ENCODE data around the gene CKMT1B.
"Not testable (repeated sequence)": the region's sequence is repeated elsewhere in the genome, so short reads cannot be mapped to it uniquely, and the experiment has no call there.

Gene CKMT1B

DNA sequence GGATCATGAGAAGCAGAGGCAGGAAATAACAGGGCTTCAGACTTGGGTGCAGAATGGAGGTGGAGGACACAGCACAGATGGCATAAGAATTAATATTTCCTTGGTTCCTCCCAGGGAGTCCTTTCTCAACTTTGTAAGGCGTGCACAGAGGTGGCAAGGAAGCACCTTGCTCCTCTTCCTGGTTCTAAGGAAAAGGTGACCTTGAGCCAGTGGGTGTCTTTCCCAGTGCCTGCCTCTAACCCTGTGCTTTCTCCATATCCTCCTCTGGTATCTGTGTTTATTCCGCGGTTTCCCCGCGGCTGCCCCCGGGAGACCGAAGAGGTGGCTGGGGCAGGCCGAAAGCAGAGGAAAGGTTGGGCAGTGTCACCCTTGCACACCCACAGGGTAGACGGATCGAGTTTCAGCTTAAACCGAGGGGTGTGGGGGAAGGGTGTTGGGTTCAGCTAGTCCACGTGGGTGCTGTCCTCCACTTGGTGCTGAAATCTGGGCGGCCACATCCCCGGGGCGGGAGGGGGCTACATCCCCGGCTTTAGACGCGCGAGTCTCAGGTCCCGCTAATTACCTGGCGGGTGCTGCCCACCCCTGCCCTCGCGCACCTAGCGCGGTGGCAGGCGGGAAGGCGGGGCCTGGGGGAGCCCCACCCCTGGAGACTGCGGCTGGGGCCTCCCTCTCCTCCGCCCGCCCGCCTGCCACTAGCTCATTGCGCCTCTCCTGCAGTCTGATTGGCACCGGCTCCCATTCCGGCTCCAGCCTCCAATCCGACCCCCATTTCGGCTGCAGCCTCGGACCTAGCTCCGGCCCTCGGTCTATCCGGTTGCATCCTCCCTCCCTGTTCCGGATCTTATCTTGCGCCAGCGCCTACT, at the start of gene CKMT1B:
CKMT1B (plus strand) TSS at position 700 of the 863 bp plus-strand sequence. CDS start 192 bp downstream, outside the sequence.
- not testable (repeated sequence) for DNase-seq

DNA sequence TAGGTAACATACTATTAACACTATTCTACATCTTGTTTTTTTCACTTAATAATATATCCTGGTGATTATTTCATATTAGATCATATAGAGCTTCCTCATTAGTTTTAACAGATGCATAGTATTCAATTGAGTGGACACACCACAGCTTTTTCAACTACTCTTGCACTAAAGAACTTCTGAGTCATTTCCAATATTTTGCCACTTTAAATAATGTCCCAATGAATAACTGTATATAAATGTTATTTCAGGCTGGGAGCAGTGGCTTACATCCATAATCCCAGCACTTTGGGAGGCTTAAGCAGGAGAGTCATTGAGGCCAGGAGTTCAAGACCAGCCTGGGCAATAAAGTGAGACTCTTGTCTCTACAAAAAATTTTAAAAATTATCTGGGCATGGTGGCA, 49.6 kb upstream of the CKMT1B start:
- DNase-seq, result no peak

DNA sequence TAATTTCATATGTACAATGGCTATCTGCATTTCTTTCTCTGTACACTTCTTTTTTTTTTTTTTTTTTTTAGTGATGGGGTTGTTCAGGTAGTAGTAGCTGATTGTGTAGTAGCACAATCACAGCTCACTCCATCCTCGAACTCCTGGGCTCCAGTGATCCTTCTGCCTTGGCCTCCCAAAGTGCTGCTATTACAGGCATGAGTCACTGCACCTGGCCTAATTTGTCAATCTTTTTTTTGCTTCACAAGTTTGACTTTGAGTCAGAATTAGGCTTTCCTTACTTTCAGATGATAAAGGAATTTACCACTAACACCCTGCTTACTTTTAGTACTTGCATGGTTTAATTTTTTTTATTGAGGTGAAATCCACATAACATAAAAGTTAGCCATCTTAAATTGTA, 48.4 kb upstream of the CKMT1B start:
- DNase-seq, result no peak

DNA sequence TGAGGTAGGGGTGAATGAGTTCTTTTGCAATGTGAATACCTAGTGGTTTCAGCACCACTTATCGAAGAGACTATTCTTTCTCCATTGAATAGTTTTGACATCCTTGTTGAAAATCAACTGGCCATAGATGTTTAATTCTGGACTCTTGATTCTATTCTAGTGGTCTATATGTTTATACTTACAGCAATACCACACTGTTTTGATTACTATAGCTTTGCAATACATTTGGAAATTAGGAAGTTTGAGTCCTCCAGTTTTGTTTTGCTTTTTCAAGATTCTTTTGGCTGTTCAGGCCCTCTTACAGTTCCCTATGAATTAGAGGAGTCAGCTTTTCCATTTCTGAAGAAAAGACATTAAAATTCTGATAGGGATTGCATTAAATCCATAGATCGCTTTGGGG, 46.3 kb upstream of the CKMT1B start:
- no peak for DNase-seq

DNA sequence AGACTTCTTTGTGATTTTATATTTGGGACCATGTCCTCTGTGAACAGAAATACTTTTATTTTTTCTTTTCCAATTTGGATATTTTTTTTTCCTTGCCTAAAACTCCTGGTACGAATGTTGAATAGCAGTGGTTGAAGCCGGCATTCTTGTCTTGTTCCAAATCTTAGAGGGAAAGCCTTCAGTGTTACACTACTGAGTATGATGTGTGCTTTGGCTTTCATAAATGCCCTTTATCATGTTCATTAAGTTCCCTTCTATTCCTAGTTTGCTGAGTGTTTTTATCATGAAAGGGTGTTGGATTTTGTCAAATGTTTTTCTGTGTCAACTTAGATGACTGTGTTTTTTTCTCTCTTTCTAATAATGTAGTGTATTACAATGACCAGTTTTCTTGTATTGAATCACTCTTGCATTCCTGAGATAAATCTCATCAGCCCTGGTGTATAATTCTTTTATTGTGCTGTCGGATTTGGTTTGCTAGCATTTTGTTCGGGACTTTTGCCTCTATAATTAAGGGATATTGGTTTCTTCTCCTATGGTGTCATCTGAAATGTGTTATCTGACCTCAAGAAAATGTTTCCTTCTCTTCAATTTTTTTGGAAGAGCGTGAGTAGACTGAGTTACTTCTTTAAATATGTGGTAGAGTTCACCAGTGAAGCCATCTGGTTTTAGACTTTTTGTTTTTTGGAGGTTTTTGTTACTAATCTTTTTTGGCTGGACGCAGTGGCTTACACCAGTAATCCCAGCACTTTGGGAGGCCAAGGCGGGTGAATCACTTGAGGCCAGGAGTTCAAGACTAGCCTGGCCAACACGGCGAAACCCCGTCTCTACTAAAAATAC, 43.1 kb upstream of the CKMT1B start:
- DNase-seq, result no peak

DNA sequence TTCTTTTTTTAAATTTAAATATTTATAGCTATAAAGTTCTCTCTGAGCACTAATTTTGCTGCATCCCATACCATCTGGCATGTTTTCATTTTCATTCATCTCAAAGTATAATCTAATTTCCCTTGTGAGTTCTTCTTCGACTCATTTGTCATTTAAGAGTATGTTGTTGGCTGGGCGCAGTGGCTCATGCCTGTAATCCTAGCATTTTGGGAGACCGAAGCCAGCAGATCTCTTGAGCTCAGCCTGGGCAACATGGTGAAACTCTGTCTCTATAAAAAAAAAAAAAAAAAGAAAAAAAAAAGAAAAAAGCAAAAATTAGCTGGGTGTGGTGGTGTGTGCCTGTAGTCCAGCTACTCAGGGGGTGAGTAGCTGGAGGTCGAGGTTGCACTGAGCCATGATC, 41.6 kb upstream of the CKMT1B start:
- DNase-seq, result no peak

DNA sequence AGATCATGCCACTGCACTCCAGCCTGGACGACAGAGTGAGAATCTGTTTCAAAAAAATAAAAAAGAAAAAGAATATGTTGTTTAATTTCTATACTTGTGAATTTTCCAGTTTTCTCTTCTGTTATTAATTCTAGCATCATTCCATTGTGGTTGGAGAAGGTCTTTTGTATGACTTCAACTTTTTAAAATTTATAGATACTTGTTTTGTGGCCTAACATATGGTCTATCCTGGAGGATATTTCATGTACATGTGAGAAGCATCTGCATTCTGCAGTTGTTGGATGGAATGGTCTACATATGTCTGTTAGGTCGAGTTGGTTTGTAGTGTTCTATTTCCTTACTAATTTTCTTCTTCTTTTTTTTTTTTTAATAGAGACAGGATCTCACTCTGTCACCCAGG, 40.8 kb upstream of the CKMT1B start:
- no peak for DNase-seq

DNA sequence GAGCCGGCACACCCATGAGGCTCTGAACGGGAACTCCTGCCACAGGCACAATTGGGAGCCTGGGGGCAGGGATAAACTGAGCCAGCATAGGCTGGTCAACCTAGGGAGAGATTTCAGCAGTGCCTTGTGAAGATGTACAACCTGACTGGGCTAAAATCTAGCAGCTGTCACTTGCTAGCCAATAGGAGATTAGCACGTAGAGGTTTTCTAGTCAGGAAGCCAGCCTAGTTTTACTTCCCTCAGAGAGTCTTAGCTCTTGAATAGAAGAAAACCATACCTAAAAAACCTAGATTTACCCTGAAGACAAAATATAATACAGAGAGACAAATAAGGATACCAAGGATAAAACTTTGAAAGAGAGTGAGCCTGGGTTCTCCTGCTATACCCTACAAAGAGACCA, 31.1 kb upstream of the CKMT1B start:
- DNase-seq, result not testable (repeated sequence)

DNA sequence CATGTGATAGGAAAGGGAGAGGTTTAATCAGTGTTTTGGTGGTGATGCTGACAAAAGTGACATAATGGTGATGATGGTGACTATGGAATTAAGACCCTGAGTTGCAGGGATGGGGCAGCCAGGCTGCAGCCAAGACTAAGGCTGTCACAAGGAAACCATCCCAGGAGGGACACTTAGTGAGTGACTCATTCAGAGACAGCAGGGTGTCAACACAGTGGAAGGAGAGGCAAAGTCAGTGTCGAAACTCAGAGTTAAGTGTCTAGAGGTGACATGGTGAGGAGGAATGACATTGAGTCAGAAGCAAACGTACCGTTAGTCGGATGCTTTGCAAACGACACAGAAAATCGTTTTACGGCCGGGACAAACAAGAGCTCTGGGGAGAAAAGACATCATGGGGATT, 30.0 kb upstream of the CKMT1B start:
- DNase-seq, result not testable (repeated sequence)

DNA sequence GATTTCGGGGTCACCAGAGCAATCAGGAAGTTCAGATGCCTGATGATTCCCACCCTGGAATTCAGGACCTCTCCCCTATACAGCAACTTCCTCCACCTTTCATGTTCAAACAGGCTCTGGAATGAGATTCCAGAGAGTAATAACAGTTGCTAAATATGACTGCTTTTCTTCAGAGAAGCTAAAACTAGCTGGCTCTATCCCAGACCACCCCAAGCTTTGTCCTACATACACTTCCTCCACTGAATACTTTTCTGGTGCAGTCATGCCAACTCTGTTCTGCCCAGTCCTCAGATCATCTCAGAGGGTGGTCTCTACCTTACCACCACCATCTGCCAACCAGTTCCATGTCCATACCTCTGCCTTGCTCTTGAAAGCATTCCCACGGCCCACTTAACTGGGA, 27.2 kb upstream of the CKMT1B start:
- not testable (repeated sequence) for DNase-seq

DNA sequence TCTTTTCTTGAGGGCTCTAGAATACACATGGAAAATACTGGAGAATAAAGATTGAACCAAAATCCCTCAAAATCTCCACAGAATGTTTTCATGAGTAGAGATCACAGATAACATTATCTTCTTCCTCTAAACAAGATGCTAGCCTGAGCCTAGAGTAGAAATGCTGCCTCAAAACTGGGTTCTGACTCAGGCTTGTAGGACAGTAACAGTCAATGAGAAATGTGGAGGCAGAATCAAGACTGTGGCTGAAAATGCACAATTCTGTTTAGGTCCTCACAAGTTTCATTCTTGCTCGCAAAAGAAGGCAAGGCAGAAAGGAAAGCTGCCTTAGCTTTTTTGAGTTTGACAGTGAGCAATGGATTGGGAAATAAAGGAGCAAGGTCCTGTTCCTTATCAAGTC, 19.2 kb upstream of the CKMT1B start:
- not testable (repeated sequence) for DNase-seq

DNA sequence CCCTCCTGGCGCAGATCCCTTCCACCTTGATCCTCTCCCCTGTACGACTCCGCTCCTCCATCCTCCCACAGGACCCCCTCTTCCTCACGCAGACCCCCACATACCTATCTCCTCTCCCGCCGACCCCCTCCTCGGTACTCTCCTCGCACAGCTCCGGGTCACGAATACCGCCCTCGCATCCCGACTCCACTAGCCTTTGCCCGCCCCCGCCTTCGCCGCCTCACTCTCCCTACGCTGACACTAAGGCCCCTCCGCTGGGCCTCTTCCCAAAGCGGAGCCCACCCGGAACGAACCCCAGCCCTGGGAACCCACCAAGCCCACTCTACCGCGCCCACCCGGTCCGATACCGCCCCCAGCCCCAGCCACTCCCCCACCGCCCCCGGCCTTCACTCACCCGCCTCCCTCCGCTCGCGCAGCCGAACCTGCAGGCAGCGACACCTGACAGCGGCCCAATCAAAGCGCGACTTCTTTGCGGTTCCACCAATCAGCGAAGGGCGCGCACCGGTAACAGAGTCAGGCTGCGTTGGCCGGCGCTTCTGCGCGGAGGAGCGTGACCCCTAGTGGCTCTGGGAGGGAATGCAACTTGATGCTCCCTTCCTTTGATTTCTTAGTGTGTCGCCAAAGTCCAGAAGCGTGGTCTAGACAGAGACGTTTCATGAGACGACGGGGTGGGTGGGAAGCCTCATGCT, 3.9 kb upstream of the CKMT1B start, which contains the start of gene PPIP5K1:
PPIP5K1 (minus strand) TSS at position 431 of the 689 bp plus-strand sequence. CDS start 5,704 bp downstream, outside the sequence.
- not testable (repeated sequence) for DNase-seq

DNA sequence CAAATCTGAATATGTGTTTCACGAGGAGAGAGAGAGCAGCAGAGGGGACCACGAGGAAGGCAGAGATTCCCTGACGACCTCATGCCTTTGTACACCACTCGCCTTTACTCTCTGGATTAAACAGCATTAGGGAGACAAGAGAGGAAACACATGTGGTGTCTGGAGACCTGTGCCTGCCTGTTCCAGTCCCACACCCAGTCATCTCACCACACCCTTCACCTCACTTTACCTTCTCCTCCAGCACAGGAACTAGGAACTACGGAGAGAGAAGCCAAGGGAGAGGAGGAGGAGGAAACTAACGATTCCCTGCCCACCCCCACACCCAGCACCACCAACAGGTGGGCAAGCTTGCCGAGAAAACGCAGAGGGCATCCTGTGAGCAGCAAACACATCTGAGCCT, 986 bp upstream of the CKMT1B start:
- not testable (repeated sequence) for DNase-seq

DNA sequence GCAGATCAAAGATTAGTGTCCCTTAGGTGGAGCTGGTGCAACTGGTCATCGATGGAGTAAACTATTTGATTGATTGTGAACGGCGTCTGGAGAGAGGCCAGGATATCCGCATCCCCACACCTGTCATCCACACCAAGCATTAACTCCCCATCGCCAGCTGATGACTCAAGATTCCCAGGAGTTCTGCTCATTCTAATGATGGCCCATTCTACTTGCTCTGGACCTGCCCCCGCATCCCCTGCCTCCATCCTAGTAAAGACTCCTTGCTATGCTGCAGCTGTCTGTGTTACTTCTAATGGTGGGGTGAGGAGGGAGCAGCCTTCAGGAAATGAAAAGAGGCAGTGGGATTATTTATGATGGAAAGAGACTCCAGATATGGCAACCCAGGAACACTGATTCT, 5.3 kb downstream of the CKMT1B start:
- DNase-seq, result not testable (repeated sequence)

DNA sequence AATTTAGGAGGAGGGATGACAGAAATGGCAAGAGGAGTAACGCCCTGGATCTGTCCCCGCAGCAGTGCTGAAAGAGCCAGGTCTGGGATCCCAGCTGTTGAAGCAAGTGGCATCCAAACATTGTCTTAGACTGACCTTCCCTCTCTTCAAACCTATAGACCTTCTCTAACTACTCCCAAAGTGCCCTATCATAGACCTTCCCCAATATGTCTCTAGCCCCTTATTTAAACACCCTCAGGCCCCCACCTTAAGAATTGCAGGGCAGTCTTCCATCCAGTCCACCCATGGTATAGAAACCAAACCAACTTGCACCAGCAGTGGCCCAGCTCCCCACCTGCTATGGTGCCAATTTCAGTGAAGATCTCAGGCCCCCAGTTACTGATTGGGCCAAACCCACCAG, 6.4 kb downstream of the CKMT1B start:
- not testable (repeated sequence) for DNase-seq

DNA sequence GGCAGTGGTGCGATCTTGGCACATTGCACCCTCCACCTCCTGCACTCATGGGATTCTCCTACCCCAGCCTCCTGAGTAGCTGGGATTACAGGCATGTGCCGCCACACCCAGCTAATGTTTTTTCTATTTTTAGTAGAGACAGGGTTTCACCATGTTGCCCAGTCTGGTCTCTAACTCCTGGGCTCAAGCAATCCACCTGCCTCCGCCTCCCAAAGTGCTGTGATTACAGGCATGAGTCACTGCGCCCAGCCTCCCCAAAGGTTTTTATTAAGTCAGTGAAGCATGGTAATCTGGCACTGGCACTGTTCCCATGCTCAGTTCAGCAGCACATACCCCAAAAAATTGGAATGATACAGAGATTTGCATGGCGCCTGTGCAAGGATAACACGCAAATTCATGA, 8.4 kb downstream of the CKMT1B start:
- DNase-seq, result not testable (repeated sequence)

DNA sequence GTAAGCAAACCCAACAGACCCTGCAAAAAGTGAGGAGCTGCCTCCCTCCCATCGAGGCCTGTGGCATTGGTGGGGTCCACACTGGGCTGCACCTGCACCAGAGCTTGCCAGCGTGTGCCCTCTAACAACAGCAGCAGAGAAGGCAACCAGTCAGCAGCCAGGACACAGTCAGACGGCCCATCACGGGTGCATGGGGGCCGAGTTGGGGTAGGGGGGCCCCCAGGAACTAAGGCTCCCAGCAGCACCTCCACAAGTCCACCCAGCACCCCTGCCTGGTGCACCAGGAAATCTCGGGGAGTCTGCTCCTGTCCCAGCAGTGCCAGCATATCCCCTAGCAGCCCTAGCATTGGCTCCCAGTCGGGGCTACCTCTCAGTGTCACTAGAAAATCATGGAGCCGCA, 23.9 kb downstream of the CKMT1B start:
- not testable (repeated sequence) for DNase-seq

DNA sequence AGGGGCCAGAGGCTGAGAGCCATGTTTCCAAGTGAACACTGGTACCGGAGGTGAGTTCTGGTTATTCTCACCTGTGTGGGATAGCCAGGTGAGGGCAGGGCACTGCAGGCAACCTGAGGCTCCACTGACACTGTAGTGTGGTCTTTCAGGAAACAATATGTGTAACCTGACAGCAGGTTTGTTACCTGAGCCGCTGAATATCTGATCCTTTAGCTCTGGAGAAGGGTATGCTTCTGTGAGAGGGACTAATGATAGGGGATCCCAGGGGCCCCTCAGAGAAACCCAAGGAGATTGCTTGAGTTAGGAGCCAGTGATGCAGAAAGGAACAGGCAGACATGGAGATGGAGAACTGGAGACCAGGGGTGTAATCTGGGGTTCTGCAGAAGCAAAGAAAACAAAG, 24.9 kb downstream of the CKMT1B start, which contains the start of gene STRC:
STRC (minus strand) TSS at position 101 of the 400 bp plus-strand sequence; CDS start at position 23, 78 bp downstream.
- not testable (repeated sequence) for DNase-seq

DNA sequence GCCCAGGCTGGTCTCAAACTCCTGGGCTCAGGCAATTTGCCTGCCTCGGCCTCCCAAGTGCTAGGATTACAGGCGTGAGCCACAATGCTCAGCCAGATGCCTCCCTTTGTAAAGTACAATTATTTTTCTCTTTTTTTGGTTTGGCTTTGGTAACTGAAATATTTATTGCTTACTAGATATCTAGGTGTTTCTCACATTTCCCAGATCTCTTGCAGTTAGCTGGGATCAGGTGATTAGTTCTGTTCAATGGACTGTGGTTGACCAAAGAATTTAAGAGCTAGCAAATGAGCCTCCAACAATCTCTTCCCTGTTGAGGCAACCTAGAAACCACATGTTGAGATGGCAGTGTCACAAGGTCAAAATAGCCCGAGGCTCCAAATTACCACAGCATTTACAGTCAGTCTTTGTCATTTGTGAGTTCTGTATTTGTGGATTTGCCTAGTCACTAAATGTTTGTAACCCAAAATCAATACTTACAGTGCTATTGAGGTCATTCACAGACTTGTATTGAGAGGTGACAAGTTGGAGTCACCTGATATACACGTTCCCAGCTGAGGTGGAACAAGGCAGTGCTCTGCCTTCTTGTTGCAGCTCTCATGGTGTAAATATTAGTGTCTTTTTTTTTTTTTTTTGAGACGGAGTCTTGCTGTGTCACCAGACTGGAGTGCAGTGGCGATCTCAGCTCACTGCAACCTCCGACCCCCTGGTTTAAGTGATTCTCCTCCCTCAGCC, 28.4 kb downstream of the CKMT1B start:
- not testable (repeated sequence) for DNase-seq

DNA sequence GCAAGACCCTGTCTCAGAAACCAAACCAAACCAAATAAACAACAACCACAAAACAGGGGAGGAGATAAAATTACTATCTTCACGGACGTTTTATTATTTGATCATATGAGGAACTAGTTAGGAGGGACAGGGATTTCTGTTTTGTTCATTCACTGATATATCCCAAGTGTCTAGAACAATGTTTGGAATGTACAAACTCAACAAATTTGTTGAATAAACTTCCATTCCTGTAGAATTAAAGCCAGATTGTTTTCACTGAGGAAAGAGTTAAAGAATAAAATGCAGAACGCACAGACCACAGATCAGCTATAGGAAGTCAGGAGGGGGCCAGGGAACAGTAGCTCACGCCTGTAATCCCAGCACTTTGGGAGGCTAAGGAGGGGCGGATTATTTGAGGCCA, 31.3 kb downstream of the CKMT1B start:
- DNase-seq, result no peak

DNA sequence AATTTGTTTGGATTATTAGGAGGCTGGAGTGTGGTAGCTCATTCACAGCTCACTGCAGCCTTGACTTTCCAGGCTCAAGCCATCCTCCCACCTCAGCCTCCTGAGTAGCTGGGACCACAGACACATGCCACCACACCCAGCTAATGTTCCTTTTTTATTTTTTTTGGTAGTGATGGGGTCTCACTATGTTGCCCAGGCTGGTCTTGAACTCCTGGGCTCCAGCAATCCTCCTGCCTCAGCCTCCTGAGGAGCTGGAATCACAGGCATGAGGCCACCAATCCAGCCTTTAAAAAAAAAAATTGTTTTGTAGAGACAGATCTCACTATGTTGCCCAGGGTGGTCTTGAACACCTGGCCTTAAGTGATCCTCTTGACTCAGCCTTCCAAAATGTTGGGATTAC, 33.1 kb downstream of the CKMT1B start:
- DNase-seq, result not testable (repeated sequence)
